Measurements from ENCODE around the gene CCDC51.
"Not testable (repeated sequence)": the region's sequence is repeated elsewhere in the genome, so short reads cannot be mapped to it uniquely, and the experiment has no call there.

CCDC51 gene

GRCh38 chr3:48439820-48440589 lies at the start of gene CCDC51, which contains the start of gene TMA7:
TSS of gene CCDC51 (minus strand) at chr3:48440119. CDS start at chr3:48435128, 4,991 bp downstream.
TSS of gene TMA7 (plus strand) at chr3:48440257. CDS start at chr3:48440297, 40 bp downstream.
- DNase-seq (ENCODE audit: low read depth in 1 of 2, low spot score in 1 of 2): peak; percentile 94 to 98

GRCh38 chr3:48486952-48487351 lies 47.0 kb upstream of the CCDC51 start:
- no peak for DNase-seq (ENCODE audit: low read depth in 1 of 2, low spot score in 1 of 2)

GRCh38 chr3:48482822-48483221 lies 42.9 kb upstream of the CCDC51 start:
- DNase-seq (ENCODE audit: low read depth in 1 of 2, low spot score in 1 of 2): not testable (repeated sequence)

GRCh38 chr3:48480891-48481290 lies 41.0 kb upstream of the CCDC51 start:
- not testable (repeated sequence) for DNase-seq (ENCODE audit: low read depth in 1 of 2, low spot score in 1 of 2)

- no peak for DNase-seq (ENCODE audit: low read depth in 1 of 2, low spot score in 1 of 2)
These were observed 39.0 kb upstream of the CCDC51 start for GRCh38 chr3:48478626-48479555.

- no peak for DNase-seq (ENCODE audit: low read depth in 1 of 2, low spot score in 1 of 2)
These were observed 38.1 kb upstream of the CCDC51 start for GRCh38 chr3:48477959-48478520.

GRCh38 chr3:48476426-48477053 lies 36.6 kb upstream of the CCDC51 start:
- no peak for DNase-seq (ENCODE audit: low read depth in 1 of 2, low spot score in 1 of 2)

- no peak for DNase-seq (ENCODE audit: low read depth in 1 of 2, low spot score in 1 of 2)
These were observed 35.3 kb upstream of the CCDC51 start for GRCh38 chr3:48475188-48475587.

GRCh38 chr3:48474619-48475018 lies 34.7 kb upstream of the CCDC51 start:
- DNase-seq (ENCODE audit: low read depth in 1 of 2, low spot score in 1 of 2): no peak

- DNase-seq (ENCODE audit: low read depth in 1 of 2, low spot score in 1 of 2): not testable (repeated sequence)
These were observed 34.1 kb upstream of the CCDC51 start for GRCh38 chr3:48474031-48474430.

- DNase-seq (ENCODE audit: low read depth in 1 of 2, low spot score in 1 of 2): no peak
These were observed 33.7 kb upstream of the CCDC51 start for GRCh38 chr3:48473617-48473952.

- DNase-seq (ENCODE audit: low read depth in 1 of 2, low spot score in 1 of 2): peak; percentile 78 to 95
These were observed 33.2 kb upstream of the CCDC51 start for GRCh38 chr3:48472923-48473616.

GRCh38 chr3:48472673-48472922 lies 32.7 kb upstream of the CCDC51 start:
- DNase-seq (ENCODE audit: low read depth in 1 of 2, low spot score in 1 of 2): no peak

GRCh38 chr3:48470286-48470685 lies 30.4 kb upstream of the CCDC51 start:
- DNase-seq (ENCODE audit: low read depth in 1 of 2, low spot score in 1 of 2): no peak

- no peak for DNase-seq (ENCODE audit: low read depth in 1 of 2, low spot score in 1 of 2)
These were observed 29.4 kb upstream of the CCDC51 start for GRCh38 chr3:48469046-48469915.

- DNase-seq (ENCODE audit: low read depth in 1 of 2, low spot score in 1 of 2): no peak
These were observed 28.4 kb upstream of the CCDC51 start for GRCh38 chr3:48468329-48468731.

GRCh38 chr3:48467473-48468267 lies 27.8 kb upstream of the CCDC51 start:
- DNase-seq (ENCODE audit: low read depth in 1 of 2, low spot score in 1 of 2): no peak

GRCh38 chr3:48467110-48467454 lies 27.2 kb upstream of the CCDC51 start:
- no peak for DNase-seq (ENCODE audit: low read depth in 1 of 2, low spot score in 1 of 2)

- DNase-seq (ENCODE audit: low read depth in 1 of 2, low spot score in 1 of 2): no peak
These were observed 26.6 kb upstream of the CCDC51 start for GRCh38 chr3:48466386-48467109.
